Activated CD4-positive, alpha-beta memory T cell treated with anti-CD3 and anti-CD28 coated beads for 36 hours (primary cell): ENCODE measurements around the gene GRB2. TPM values are rescaled to one million over a fixed set of nuclear protein-coding genes. Genes with fewer than 3 reads are reported as not detected.
"Not testable (repeated sequence)": the region's sequence is repeated elsewhere in the genome, so short reads cannot be mapped to it uniquely, and the experiment has no call there.

Source experiments
- CTCF ChIA-PET: fragments of 350-600 bp; sonication (Branson Sonifier 250); formaldehyde crosslinking; loops from one replicate; lab custom pipeline; 2021; ENCODE audit warnings: antibody characterized with exemption, inconsistent platforms; lab: Charles Lee
- POLR2A ChIA-PET: fragments of 350-600 bp; sonication (Branson Sonifier 250); formaldehyde crosslinking; loops from one replicate; lab custom pipeline; 2021; ENCODE audit warnings: antibody characterized with exemption; lab: Charles Lee
- DNase-seq: peaks from one replicate; pipeline ENCODE4 v3.0.0-alpha.2; 2020
- H3K27ac Mint-ChIP-seq: one replicate; pipeline ENCODE4 v1.8.0; 2021; ENCODE audit warnings: mixed read lengths
- H3K27me3 Mint-ChIP-seq: one replicate; pipeline ENCODE4 v1.8.0; 2021; ENCODE audit warnings: mixed read lengths
- H3K36me3 Mint-ChIP-seq: one replicate; pipeline ENCODE4 v1.8.0; 2021; ENCODE audit warnings: mixed read lengths
- H3K4me1 Mint-ChIP-seq: one replicate; pipeline ENCODE4 v1.8.0; 2021; ENCODE audit warnings: low read depth, mixed read lengths
- H3K4me3 Mint-ChIP-seq: one replicate; pipeline ENCODE4 v1.8.0; 2021; ENCODE audit warnings: mild to moderate bottlenecking, mixed read lengths
- H3K9me3 Mint-ChIP-seq: one replicate; pipeline ENCODE4 v1.8.0; 2021; ENCODE audit warnings: mixed read lengths
- intact Hi-C: fragments of 100-400 bp; cut with micrococcal nuclease; formaldehyde crosslinking; loops from one replicate; pipeline ENCODE4 v1.15.1; 2023
- total RNA-seq, 2 experiments: library from RNA; stranded (reverse); gene quantifications; one replicate each; pipeline ENCODE4 v1.2.3, GENCODE V29; 2021

Gene GRB2
- total RNA-seq, 2 experiments from 2014 or later = 174 to 182 TPM

DNA sequence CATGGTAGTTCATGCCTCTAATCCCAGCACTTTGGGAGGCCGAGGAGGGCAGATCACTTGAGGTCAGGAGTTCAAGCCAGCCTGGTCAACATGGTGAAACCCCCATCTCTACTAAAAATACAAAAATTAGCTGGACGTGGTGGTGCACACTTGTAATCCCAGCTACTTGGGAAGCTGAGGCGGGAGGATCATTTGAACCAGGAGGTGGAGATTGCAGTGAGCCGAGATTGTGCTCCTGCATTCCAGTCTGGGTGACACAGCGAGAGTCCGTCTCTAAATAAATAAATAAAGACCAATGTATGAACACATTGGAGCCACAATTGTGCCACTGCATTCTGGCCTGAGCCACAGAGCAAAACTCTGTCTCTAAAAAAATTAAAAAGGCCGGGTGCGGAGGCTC is 31.9 kb upstream of the GRB2 start:
- H3K27me3 Mint-ChIP-seq, DNase-seq, H3K36me3 Mint-ChIP-seq, H3K4me3 Mint-ChIP-seq, intact Hi-C loops, H3K9me3 Mint-ChIP-seq, H3K27ac Mint-ChIP-seq, POLR2A ChIA-PET: not testable (repeated sequence)
- H3K4me1 Mint-ChIP-seq = peaks cover 15% of the 10 kb centered on the region
- CTCF ChIA-PET = interaction anchor here (0.6 kb wide), 1 partner anchor 56 kb away, joined by 3 read pairs; no protein-coding TSS in a partner anchor

DNA sequence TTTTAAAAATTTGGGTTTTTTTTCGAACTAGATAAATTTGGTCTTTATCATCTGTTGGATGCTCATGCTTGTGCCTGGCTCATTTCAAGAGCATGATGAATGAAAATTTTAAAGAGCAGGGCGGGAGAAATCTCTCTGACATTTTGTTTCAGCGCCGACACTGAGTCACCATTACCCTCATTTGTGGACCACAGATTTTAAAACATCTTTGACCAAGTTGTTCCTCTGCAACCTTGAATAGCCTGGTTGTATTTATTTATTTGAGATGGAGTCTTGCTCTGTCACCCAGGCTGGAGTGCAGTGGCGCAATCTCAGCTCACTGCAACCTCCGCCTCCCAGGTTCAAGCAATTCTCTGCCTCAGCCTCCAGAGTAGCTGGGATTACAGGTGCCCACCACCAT is 29.0 kb upstream of the GRB2 start:
- DNase-seq, H3K36me3 Mint-ChIP-seq, POLR2A ChIA-PET, H3K27me3 Mint-ChIP-seq, H3K4me3 Mint-ChIP-seq, H3K27ac Mint-ChIP-seq, H3K9me3 Mint-ChIP-seq, intact Hi-C loops: not testable (repeated sequence)
- CTCF ChIA-PET = interaction anchor here (1.1 kb wide), 1 partner anchor 53 kb away, joined by 3 read pairs; no protein-coding TSS in a partner anchor
- H3K4me1 Mint-ChIP-seq = peaks cover 15% of the 10 kb centered on the region

DNA sequence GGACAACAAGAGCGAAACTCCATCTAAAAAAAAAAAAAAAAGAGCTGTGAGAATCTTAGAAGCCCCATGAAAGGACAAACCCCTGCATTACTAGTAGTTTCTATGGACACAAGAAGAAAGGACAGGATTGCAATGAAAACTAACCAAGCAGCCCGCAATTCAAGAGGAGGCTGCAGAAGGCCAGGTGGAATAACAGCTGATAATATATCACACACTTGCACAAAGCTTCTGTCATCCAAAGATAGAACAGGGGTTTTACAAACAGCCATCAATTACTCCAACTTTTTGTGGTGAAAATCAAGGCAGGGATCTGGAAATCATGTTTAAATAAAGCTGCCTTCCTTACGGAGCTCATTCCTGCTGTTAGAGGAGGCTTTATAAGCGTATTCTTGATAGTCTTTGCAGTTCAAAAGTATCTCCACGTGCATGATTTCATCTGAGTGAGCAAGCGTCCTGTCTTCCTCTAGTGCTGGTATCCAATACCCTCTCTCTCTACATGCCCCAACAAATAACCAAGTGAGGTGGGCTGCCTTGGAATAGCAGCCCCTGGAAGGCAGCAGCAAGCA is 27.8 kb upstream of the GRB2 start:
- Mint-ChIP-seq H3K4me3 (no peak overlapping the region), H3K4me1 (peaks cover 15% of the 10 kb centered on the region), H3K27ac (no peak overlapping the region), H3K9me3 (no peaks in the 10 kb centered on the region), H3K36me3 (no peaks in the 10 kb centered on the region), H3K27me3 (no peaks in the 10 kb centered on the region)
- ChIA-PET CTCF (no interaction called here), POLR2A (interaction anchor here (0.7 to 0.8 kb wide), 2 partner anchors 155 to 210 kb away, joined by 3 read pairs; no protein-coding TSS in a partner anchor)
- no peak for DNase-seq
- intact Hi-C loops = no loop called here

- H3K27me3 Mint-ChIP-seq = no peaks in the 10 kb centered on the region
- peaks cover 18% of the 10 kb centered on the region for H3K4me1 Mint-ChIP-seq
- intact Hi-C loops = no loop called here
- no peaks in the 10 kb centered on the region for H3K9me3 Mint-ChIP-seq
- H3K36me3 Mint-ChIP-seq = no peaks in the 10 kb centered on the region
- H3K4me3 Mint-ChIP-seq = no peak overlapping the region
- DNase-seq = no peak
- POLR2A ChIA-PET = interaction anchor here (0.5 kb wide), 1 partner anchor 217 kb away, joined by 3 read pairs; no protein-coding TSS in a partner anchor
- H3K27ac Mint-ChIP-seq = no peak overlapping the region
- CTCF ChIA-PET = interaction anchor here (1.7 to 2.4 kb wide), 4 partner anchors 18 to 323 kb away, joined by 4 to 9 read pairs (median 6); partner anchors contain the start of genes SMIM5 and TSEN54
Measured at GRCh38 chr17:75430159-75430974, 24.9 kb upstream of the GRB2 start.

- ChIA-PET POLR2A (no interaction called here), CTCF (interaction anchor here (0.6 to 2.4 kb wide), 5 partner anchors 17 to 324 kb away, joined by 4 to 9 read pairs (median 5); partner anchors contain the start of genes SMIM5 and TSEN54)
- peaks cover 10% of the 10 kb centered on the region for H3K4me1 Mint-ChIP-seq
- no peak overlapping the region for H3K4me3 Mint-ChIP-seq
- DNase-seq = no peak
- no peaks in the 10 kb centered on the region for H3K9me3 Mint-ChIP-seq
- H3K27ac Mint-ChIP-seq = no peak overlapping the region
- intact Hi-C loops = loop anchor here (5.0 kb wide), 1 partner anchor 323 kb away; no protein-coding TSS in a partner anchor
- no peaks in the 10 kb centered on the region for H3K27me3 Mint-ChIP-seq
- H3K36me3 Mint-ChIP-seq = no peaks in the 10 kb centered on the region
Measured at GRCh38 chr17:75428543-75429469, 23.3 kb upstream of the GRB2 start.

DNA sequence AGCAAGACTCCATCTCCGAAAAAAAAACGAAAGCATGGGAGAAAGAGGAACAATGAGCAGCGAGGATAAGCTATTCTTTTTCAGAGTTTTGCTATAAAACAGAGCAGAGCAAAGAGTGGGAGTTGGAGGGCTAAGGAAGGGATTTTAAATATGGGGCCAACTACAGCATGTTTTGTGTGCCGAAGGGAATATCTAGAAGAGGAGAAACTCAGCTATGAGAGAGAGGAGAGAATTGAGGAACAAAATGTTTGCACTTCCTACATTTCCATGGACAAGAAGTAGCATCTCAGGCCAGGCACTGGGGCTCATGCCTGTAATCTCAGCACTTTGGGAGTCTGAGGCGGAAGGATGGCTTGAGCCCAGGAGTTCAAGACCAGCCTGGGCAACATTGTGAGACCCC is 13.1 kb upstream of the GRB2 start:
- H3K36me3 Mint-ChIP-seq = no peaks in the 10 kb centered on the region
- H3K4me3 Mint-ChIP-seq = no peak overlapping the region
- peaks cover 1% of the 10 kb centered on the region for H3K27me3 Mint-ChIP-seq
- no peak for DNase-seq
- intact Hi-C loops = no loop called here
- H3K9me3 Mint-ChIP-seq = no peaks in the 10 kb centered on the region
- H3K27ac Mint-ChIP-seq = no peak overlapping the region
- ChIA-PET POLR2A (no interaction called here), CTCF (interaction anchor here (0.7 kb wide), 1 partner anchor 98 kb away, joined by 3 read pairs; the partner anchor contains the start of gene TSEN54)
- H3K4me1 Mint-ChIP-seq = no peaks in the 10 kb centered on the region

- ChIA-PET POLR2A (no interaction called here), CTCF (interaction anchor here (1.0 to 2.1 kb wide), 3 partner anchors 94 to 207 kb away, joined by 4 to 7 read pairs (median 4); no protein-coding TSS in a partner anchor)
- Mint-ChIP-seq H3K36me3 (no peaks in the 10 kb centered on the region), H3K27ac (no peak overlapping the region), H3K4me3 (no peak overlapping the region), H3K27me3 (peaks cover 1% of the 10 kb centered on the region), H3K9me3 (no peaks in the 10 kb centered on the region), H3K4me1 (peaks cover 7% of the 10 kb centered on the region)
- DNase-seq = no peak
- intact Hi-C loops = no loop called here
Measured at GRCh38 chr17:75417054-75417580, 11.6 kb upstream of the GRB2 start.

DNA sequence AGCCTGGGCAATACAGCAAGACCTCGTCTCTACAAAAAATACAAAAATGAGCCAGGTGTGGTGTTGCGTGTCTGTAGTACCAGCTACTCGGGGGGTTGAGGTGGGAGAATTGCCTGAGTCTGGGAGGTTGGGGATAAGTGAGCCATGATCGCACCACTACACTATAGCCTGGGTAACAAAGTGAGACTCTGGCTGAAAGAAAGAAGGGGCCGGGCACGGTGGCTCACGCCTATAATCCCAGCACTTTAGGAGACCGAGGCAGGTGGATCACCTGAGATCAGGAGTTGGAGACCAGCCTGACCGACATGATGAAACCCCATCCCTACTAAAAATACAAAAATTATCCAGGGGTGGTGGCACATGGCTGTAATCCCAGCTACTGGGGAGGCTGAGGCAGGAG is 10.5 kb upstream of the GRB2 start:
- intact Hi-C loops = no loop called here
- Mint-ChIP-seq H3K4me3 (no peak overlapping the region), H3K36me3 (no peaks in the 10 kb centered on the region), H3K4me1 (peaks cover 16% of the 10 kb centered on the region), H3K27ac (no peak overlapping the region), H3K27me3 (peaks cover 1% of the 10 kb centered on the region), H3K9me3 (no peaks in the 10 kb centered on the region)
- no peak for DNase-seq
- ChIA-PET CTCF (interaction anchor here (1.3 to 2.1 kb wide), 2 partner anchors 93 to 175 kb away, joined by 4 to 7 read pairs; no protein-coding TSS in a partner anchor), POLR2A (no interaction called here)

DNA sequence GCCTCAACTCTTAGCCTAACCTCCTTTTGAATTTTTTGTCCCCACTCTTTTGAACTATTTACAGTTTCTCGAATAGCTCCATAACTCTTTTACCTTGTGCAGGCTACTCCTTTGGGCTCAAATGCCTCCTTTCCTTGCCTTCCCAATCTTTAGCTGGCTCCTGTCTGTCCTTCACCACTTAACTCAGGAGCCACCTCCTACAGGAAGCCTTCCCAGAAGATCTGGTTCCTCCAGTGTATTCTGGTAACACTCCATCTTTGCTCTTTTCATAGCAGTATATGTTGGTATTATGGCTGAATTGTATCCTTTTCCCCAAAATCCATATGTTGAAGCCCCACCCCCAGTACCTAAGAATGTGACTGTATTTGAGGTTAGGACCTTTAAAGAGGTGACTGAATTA is 9.0 kb upstream of the GRB2 start:
- DNase-seq = no peak
- ChIA-PET POLR2A (no interaction called here), CTCF (interaction anchor here (1.7 kb wide), 1 partner anchor 301 kb away, joined by 5 read pairs; no protein-coding TSS in a partner anchor)
- Mint-ChIP-seq H3K4me1 (peaks cover 16% of the 10 kb centered on the region), H3K27ac (no peak overlapping the region), H3K27me3 (peaks cover 1% of the 10 kb centered on the region), H3K36me3 (no peaks in the 10 kb centered on the region), H3K4me3 (no peak overlapping the region), H3K9me3 (no peaks in the 10 kb centered on the region)
- intact Hi-C loops = no loop called here

DNA sequence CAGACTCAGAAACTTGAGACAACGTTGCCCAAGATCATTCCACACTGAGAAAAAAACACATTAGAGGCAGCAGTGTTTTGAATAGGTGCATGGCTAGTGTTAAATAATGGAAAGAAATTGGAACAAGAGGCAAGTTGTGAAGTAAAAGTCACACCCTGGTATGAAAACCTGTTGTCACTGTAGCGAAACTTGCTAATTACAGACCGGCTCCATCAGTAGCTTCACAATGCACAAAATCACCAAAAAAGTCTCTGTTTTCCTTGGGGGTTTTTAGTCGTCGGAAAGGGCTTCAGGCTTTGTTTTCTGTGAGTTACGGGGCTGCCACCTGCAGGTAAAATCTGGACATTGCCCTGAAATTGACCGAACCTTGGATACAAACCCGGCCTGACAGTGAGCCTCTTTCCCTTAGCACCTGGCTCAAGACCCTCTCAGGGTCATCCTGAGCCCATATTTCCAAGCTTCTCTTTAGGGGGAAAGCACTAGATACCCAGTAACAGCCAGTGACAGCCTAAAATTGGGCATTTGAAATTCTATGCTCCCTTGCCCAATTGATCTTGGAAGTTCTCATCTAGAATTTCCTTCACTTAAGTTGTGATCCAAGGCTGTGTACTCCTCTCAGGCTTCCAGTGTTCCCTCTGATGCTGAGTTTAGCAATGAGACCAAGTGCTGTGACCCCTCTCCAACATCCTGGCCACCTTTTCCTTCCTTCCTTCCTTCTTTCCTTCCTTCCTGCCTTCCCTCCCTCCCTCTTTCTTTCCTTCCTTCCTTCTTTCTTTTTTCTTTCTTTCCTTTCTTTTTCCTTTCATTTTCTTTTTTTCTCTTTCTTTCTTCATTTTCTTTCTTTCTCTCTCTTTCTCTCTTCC is 7.2 kb upstream of the GRB2 start:
- H3K27ac Mint-ChIP-seq = peak overlapping the region; percentile 19
- peak; percentile 86 for DNase-seq
- peak overlapping the region; percentile 49 for H3K4me3 Mint-ChIP-seq
- peaks cover 16% of the 10 kb centered on the region for H3K4me1 Mint-ChIP-seq
- H3K36me3 Mint-ChIP-seq = no peaks in the 10 kb centered on the region
- intact Hi-C loops = loop anchor here (1.0 to 2.0 kb wide), 2 partner anchors 122 to 174 kb away; no protein-coding TSS in a partner anchor
- peaks cover 1% of the 10 kb centered on the region for H3K27me3 Mint-ChIP-seq
- ChIA-PET POLR2A (interaction anchor here (0.6 to 0.7 kb wide), 3 partner anchors 19 to 204 kb away, joined by 3 to 4 read pairs (median 3); partner anchors contain the start of gene SLC25A19), CTCF (interaction anchor here (0.6 to 2.7 kb wide), 44 partner anchors 11 to 451 kb away, joined by 3 to 41 read pairs (median 4); partner anchors contain the start of genes ARMC7, GGA3, MIF4GD and MRPS7)
- no peaks in the 10 kb centered on the region for H3K9me3 Mint-ChIP-seq
